Testis (tissue), 3 donors: ENCODE measurements around the gene LPCAT3. TPM values are rescaled to one million over a fixed set of nuclear protein-coding genes. Genes with fewer than 3 reads are reported as not detected.
A peak's percentile ranks its signal among the peaks of the same experiment; 100 is the strongest.

Source experiments
- DNase-seq: peaks from one replicate; pipeline ENCODE4 v3.0.0-alpha.2; 2019
- H3K27ac ChIP-seq, 2 donors: fragments of 200-600 bp; sonication (generic); one replicate each; pipeline ENCODE4 v1.5.1; 2019
- H3K27me3 ChIP-seq: fragments of 200-600 bp; sonication (generic); one replicate; pipeline ENCODE4 v1.5.1; 2019
- H3K36me3 ChIP-seq: fragments of 200-600 bp; sonication (generic); one replicate; pipeline ENCODE4 v1.5.1; 2017; ENCODE audit warnings: low read depth; ENCODE audit errors: missing control alignments
- H3K4me1 ChIP-seq: fragments of 200-600 bp; sonication (generic); one replicate; pipeline ENCODE4 v1.5.1; 2019
- H3K4me3 ChIP-seq, 2 donors: fragments of 200-600 bp; sonication (generic); one replicate each; pipeline ENCODE4 v1.5.1; 2017 to 2019
- H3K9me3 ChIP-seq: fragments of 200-600 bp; sonication (generic); one replicate; pipeline ENCODE4 v1.5.1; 2017
- POLR2A ChIP-seq: fragments of 450-650 bp; IDR thresholded peaks from one replicate; pipeline ENCODE4 v1.6.1; 2017; ENCODE audit warnings: antibody characterized with exemption, mild to moderate bottlenecking, moderate library complexity
- WGBS, 2 donors: methylation state at CpG; one replicate each; pipeline ENCODE4 v1.1.5; 2018; 5-methylcytosine and 5-hydroxymethylcytosine counted together
- intact Hi-C: fragments of 100-400 bp; cut with DNase I; formaldehyde crosslinking; loops from one replicate; pipeline ENCODE4 v1.15.1; 2023; ENCODE audit warnings: low total_unique reads
- microRNA counts, 2 donors: library from miRNA; unstranded; fragments of <30 nt; microRNA quantifications; one replicate each; lab custom pipeline; 2016
- microRNA-seq, 2 donors: library from miRNA; unstranded; fragments of <30 nt; microRNA quantifications; one replicate each; pipeline ENCODE4, GENCODE V29; 2016; ENCODE audit warnings: borderline number of aligned reads in 2 of 2, borderline replicate concordance in 1 of 2
- polyA plus RNA-seq: library from polyadenylated mRNA; stranded (reverse); fragments of 350-450 nt; fragmentation: Illumina TruSeq; extraction: RNeasy Lipid Tissue Mini Kit (QIAGEN cat#74804); gene quantifications from one replicate; pipeline ENCODE4 v1.2.3, GENCODE V29; 2014; ENCODE audit warnings: low read depth, low replicate concordance; ENCODE audit not compliant: insufficient read depth
- small RNA-seq, 2 donors: library from RNA; depleted of rRNA; stranded (forward); fragments of <200 nt; gene quantifications; one replicate each; pipeline ENCODE3, GENCODE V24; 2016
- total RNA-seq, 2 donors: library from RNA; depleted of rRNA; stranded (reverse); fragments of >200 nt; gene quantifications; one replicate each; pipeline ENCODE4 v1.2.3, GENCODE V29; 2016
- TF ChIP-seq, protein P1 (sequence below), 3 experiments: fragments of 450-650 bp in 2 of 3; fragments of 200-600 bp in 1 of 3; sonication (generic) in 1 of 3; IDR thresholded peaks; one replicate each; pipeline ENCODE4 v1.5.1; 2016 to 2019; ENCODE audit warnings: antibody characterized with exemption in 3 of 3, mild to moderate bottlenecking in 2 of 3, moderate library complexity in 1 of 3

Gene LPCAT3
- total and polyA plus RNA-seq, 3 donors from 2014 or later = 26.0 to 33.2 (median 30.2) TPM

DNA sequence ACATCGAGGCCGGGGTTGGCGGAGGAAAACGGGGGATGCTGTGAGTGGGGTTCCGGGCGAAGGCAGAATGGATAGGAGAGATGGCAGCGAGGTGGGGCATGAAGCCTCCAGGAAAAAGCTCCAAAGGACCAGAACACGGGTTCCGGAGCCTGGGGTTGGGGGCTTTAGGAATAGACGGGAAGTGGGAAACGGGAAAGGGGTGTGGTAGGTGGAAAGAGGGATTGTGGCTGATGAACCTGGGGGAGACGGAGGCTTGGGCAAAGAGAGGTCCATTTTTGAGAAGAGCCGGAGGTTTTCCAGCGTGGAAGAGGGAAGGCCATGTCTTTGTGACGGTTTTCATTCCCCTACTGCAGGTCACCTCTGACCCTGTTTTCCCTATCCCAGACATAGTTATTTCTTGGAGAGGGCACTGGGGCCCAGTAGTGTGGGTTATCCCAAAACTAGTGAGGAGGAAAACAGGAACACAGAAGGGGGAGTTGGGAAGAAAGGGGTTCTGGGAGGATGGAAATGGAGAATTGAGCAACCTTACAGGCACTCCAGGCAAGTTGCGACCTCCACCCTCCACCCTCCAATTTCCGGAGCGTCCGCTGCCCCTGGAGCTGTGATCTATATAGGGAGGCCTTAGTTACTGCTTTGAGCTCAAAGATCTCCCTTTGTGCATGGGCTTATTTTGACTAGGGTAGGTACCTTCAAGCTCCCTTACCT is 89.4 kb downstream of the LPCAT3 start:
- TF ChIP-seq, protein P1, sequence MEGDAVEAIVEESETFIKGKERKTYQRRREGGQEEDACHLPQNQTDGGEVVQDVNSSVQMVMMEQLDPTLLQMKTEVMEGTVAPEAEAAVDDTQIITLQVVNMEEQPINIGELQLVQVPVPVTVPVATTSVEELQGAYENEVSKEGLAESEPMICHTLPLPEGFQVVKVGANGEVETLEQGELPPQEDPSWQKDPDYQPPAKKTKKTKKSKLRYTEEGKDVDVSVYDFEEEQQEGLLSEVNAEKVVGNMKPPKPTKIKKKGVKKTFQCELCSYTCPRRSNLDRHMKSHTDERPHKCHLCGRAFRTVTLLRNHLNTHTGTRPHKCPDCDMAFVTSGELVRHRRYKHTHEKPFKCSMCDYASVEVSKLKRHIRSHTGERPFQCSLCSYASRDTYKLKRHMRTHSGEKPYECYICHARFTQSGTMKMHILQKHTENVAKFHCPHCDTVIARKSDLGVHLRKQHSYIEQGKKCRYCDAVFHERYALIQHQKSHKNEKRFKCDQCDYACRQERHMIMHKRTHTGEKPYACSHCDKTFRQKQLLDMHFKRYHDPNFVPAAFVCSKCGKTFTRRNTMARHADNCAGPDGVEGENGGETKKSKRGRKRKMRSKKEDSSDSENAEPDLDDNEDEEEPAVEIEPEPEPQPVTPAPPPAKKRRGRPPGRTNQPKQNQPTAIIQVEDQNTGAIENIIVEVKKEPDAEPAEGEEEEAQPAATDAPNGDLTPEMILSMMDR (IDR thresholded peaks at IDR 0.05) = no peak
- TF ChIP-seq POLR2A = no peak
- peak overlapping the region; percentile 70 to 87 for H3K4me3 ChIP-seq
- no peaks in the 10 kb centered on the region for H3K27me3 ChIP-seq
- DNase-seq = no peak
- 2 to 3% methylated on average over 19 of the region's 19 CpGs for WGBS, 2 donors
- H3K4me1 ChIP-seq = peaks cover 47% of the 10 kb centered on the region
- intact Hi-C loops = no loop called here
- peak overlapping the region; percentile 86 to 98 for H3K27ac ChIP-seq
- no peaks in the 10 kb centered on the region for H3K9me3 ChIP-seq
- no peaks in the 10 kb centered on the region for H3K36me3 ChIP-seq

DNA sequence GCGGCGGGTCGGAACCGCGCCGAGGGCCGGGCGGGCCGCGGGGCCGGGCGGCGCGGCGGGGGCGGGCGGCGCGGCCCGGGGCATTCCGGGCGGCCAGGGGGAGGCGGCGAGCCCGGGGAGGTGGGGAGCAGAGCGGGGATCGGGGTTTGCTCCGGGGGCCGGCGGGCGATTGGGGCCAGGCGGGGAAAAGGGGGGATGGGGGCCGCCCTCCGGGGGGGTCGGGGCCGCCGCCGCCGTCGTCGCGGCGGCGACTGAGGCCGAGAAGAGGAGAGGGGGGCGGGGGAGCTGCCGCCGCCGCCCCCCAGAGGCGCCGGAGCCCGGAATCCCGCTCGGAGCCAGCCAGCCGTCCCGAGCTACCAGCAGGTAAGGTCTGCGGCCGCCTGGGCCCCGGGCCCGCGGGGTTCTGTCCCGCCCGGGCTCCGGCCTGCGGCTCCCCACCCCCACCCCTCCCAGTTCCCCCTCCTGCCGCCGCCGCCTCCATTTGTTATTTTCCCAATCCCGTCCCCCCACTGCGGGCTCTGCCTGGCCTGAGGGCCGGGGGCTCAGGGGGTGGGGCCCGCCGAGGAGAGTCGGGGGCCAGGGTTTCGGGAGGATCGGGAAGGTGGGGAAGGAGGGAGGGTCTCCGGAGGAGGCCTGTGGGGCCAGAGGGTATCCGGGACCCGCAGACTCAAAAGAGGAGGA is 90.1 kb downstream of the LPCAT3 start:
- no peak for DNase-seq
- intact Hi-C loops = no loop called here
- TF ChIP-seq POLR2A = no peak
- TF ChIP-seq, protein P1 (IDR thresholded peaks at IDR 0.05) = no peak
- Histone ChIP-seq H3K27ac (peak overlapping the region; percentile 86 to 98), H3K4me1 (peaks cover 45% of the 10 kb centered on the region), H3K27me3 (no peaks in the 10 kb centered on the region), H3K9me3 (no peaks in the 10 kb centered on the region), H3K36me3 (no peaks in the 10 kb centered on the region), H3K4me3 (peak overlapping the region; percentile 70 to 87)
- WGBS, 2 donors = 1% methylated on average over 23 to 56 of the region's 79 CpGs

DNA sequence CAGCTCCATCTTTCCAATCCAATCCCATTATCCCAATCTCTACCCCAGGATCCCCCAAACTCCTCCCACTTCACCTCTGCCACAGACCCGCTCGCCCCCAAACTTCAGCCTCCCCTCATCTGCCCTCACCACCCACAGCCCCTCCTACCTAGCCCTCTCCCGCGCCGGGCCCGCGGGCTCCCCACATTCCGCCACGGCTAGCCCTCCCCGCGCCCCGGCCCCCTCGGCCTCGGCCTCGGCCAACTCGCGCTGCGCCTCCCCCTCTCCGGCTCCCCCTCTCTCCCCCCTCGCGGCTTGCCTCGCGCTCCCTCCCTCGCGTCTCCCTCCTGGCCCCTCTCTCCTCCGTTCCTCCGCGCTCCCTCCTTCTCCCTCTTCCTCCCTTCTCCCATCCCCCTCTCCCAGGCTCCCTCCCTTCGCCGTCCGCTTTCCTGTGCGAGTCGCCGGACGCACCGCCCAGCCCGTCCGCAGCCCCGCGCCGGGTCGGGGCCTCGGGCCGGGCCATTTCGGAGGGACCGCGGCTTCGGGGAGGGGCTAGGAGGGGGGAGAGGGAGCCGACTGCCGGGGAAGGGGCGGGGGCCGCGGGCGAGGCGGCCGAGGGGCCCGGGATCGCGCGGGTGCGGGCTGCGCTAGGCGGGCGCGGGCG is 90.8 kb downstream of the LPCAT3 start, which contains the start of gene ATN1:
Gene ATN1 (plus strand): TSS at position 581 of the 643 bp plus-strand sequence. CDS start 6,043 bp downstream, outside the sequence.
- H3K9me3 ChIP-seq = no peaks in the 10 kb centered on the region
- intact Hi-C loops = no loop called here
- H3K4me1 ChIP-seq = peaks cover 45% of the 10 kb centered on the region
- WGBS, 2 donors = 1% methylated on average over 28 to 58 of the region's 66 CpGs
- peak within 1 kb of the TSS; percentile 90 to 98 for H3K27ac ChIP-seq
- peak; percentile 89 for DNase-seq
- H3K4me3 ChIP-seq = peak within 1 kb of the TSS; percentile 70 to 87
- H3K36me3 ChIP-seq = no peaks in the 10 kb centered on the region
- TF ChIP-seq POLR2A = no peak
- TF ChIP-seq, protein P1 (IDR thresholded peaks at IDR 0.05) = no peak
- H3K27me3 ChIP-seq = no peaks in the 10 kb centered on the region

MicroRNAs within 50 kb of the gene (microRNA counts, 767-probe panel; counts per million panel counts)
- 0 to 152 counts per million in 2 donors for microRNA hsa-miR-141-3p (lab: Ali Mortazavi, UCI)
- 0 to 152 counts per million in 2 donors for microRNA hsa-miR-200c-3p (lab: Ali Mortazavi, UCI)

Small RNAs within 50 kb of the gene (microRNA-seq; reads per million reads assigned to microRNA genes)
- gene MIR141 = 2.8 to 9.0 reads per million in 2 donors
- gene MIR200C = 122 to 307 reads per million in 2 donors

Small RNAs within 50 kb of the gene (small RNA-seq; reads per million reads assigned to genes)
- gene AC006512.1 (0 to 0.09 reads per million in 2 donors), gene MIR141 (0.09 to 0.92 reads per million in 2 donors), gene MIR200C (0 to 1.5 reads per million in 2 donors), gene RNU7-1 (0 reads per million in 2 donors), gene SCARNA12 (0.09 to 0.92 reads per million in 2 donors)

Other genes starting within 250 kb of the LPCAT3 start
- gene LAG3, start 246.0 kb downstream of the LPCAT3 start, total RNA-seq = 1 to 10 TPM; 4.1 to 7.1 TPM
- 6.3 TPM for gene LAG3, start 246.0 kb downstream of the LPCAT3 start, polyA plus RNA-seq
- gene CD4, start 228.9 kb downstream of the LPCAT3 start, total RNA-seq = 1 to 10 TPM; 2.0 to 4.5 TPM
- gene CD4, start 228.9 kb downstream of the LPCAT3 start, polyA plus RNA-seq = 22.2 TPM
- gene GPR162, start 196.7 kb downstream of the LPCAT3 start, total RNA-seq = 1 to 10 TPM in 1 of 2 donors, under 1 TPM in 1; 0.94 to 2.2 TPM
- gene GPR162, start 196.7 kb downstream of the LPCAT3 start, polyA plus RNA-seq = 1.8 TPM
- gene P3H3, start 190.1 kb downstream of the LPCAT3 start, total RNA-seq = 10 to 100 TPM; 13.1 to 18.8 TPM
- 19.2 TPM for gene P3H3, start 190.1 kb downstream of the LPCAT3 start, polyA plus RNA-seq
- gene GNB3, start 177.6 kb downstream of the LPCAT3 start, total RNA-seq = 1 to 10 TPM; 4.8 to 5.0 TPM
- gene GNB3, start 177.6 kb downstream of the LPCAT3 start, polyA plus RNA-seq = 1.6 TPM
- gene CDCA3, start 167.2 kb downstream of the LPCAT3 start, total RNA-seq = 10 to 100 TPM; 27.5 to 43.5 TPM
- 81.7 TPM for gene CDCA3, start 167.2 kb downstream of the LPCAT3 start, polyA plus RNA-seq
- gene USP5, start 166.3 kb downstream of the LPCAT3 start, total RNA-seq = 10 to 100 TPM; 96.1 to 97.5 TPM
- gene USP5, start 166.3 kb downstream of the LPCAT3 start, polyA plus RNA-seq = 154 TPM
- 100 to 1,000 TPM; 347 to 356 TPM for gene TPI1, start 150.9 kb downstream of the LPCAT3 start, total RNA-seq
- 544 TPM for gene TPI1, start 150.9 kb downstream of the LPCAT3 start, polyA plus RNA-seq
- 10 to 100 TPM; 11.6 to 22.0 TPM for gene SPSB2, start 145.2 kb downstream of the LPCAT3 start, total RNA-seq
- gene SPSB2, start 145.2 kb downstream of the LPCAT3 start, polyA plus RNA-seq = 21.3 TPM
- 10 to 100 TPM; 32.7 to 33.9 TPM for gene LRRC23, start 113.7 kb downstream of the LPCAT3 start, total RNA-seq
- gene LRRC23, start 113.7 kb downstream of the LPCAT3 start, polyA plus RNA-seq = 112 TPM
- 1 to 10 TPM; 8.8 to 8.9 TPM for gene ENO2, start 103.9 kb downstream of the LPCAT3 start, total RNA-seq
- gene ENO2, start 103.9 kb downstream of the LPCAT3 start, polyA plus RNA-seq = 14.3 TPM
- gene ATN1, start 90.5 kb downstream of the LPCAT3 start, total RNA-seq = 10 to 100 TPM; 63.4 to 73.2 TPM
- 40.5 TPM for gene ATN1, start 90.5 kb downstream of the LPCAT3 start, polyA plus RNA-seq
- not detected for gene RNU7-1, start 74.7 kb downstream of the LPCAT3 start, total RNA-seq
- not detected for gene RNU7-1, start 74.7 kb downstream of the LPCAT3 start, polyA plus RNA-seq
- 100 to 1,000 TPM; 143 to 236 TPM for gene C12orf57, start 74.5 kb downstream of the LPCAT3 start, total RNA-seq
- 141 TPM for gene C12orf57, start 74.5 kb downstream of the LPCAT3 start, polyA plus RNA-seq
- 1 to 10 TPM; 3.7 to 9.1 TPM for gene PTPN6, start 67.1 kb downstream of the LPCAT3 start, total RNA-seq
- 19.1 TPM for gene PTPN6, start 67.1 kb downstream of the LPCAT3 start, polyA plus RNA-seq
- 100 to 1,000 TPM; 118 to 153 TPM for gene PHB2, start 47.8 kb downstream of the LPCAT3 start, total RNA-seq
- 97.3 TPM for gene PHB2, start 47.8 kb downstream of the LPCAT3 start, polyA plus RNA-seq
- 10 to 100 TPM; 40.2 to 45.5 TPM for gene EMG1, start 47.6 kb downstream of the LPCAT3 start, total RNA-seq
- 36.7 TPM for gene EMG1, start 47.6 kb downstream of the LPCAT3 start, polyA plus RNA-seq
- gene C1S, start 42.2 kb upstream of the LPCAT3 start, total RNA-seq = 100 to 1,000 TPM in 1 of 2 donors, 10 to 100 TPM in 1; 86.1 to 190 TPM
- 271 TPM for gene C1S, start 42.2 kb upstream of the LPCAT3 start, polyA plus RNA-seq
- gene C1R, start 74.0 kb upstream of the LPCAT3 start, total RNA-seq = 100 to 1,000 TPM in 1 of 2 donors, 10 to 100 TPM in 1; 51.4 to 174 TPM
- gene C1R, start 74.0 kb upstream of the LPCAT3 start, polyA plus RNA-seq = 330 TPM
- gene C1RL, start 90.7 kb upstream of the LPCAT3 start, total RNA-seq = 10 to 100 TPM; 23.9 to 31.8 TPM
- 19.8 TPM for gene C1RL, start 90.7 kb upstream of the LPCAT3 start, polyA plus RNA-seq
- 1 to 10 TPM; 1.1 to 4.0 TPM for gene RBP5, start 110.4 kb upstream of the LPCAT3 start, total RNA-seq
- gene RBP5, start 110.4 kb upstream of the LPCAT3 start, polyA plus RNA-seq = 11.8 TPM
- 10 to 100 TPM; 18.8 to 22.7 TPM for gene CLSTN3, start 111.9 kb upstream of the LPCAT3 start, total RNA-seq
- gene CLSTN3, start 111.9 kb upstream of the LPCAT3 start, polyA plus RNA-seq = 19.9 TPM
- gene PEX5, start 171.2 kb upstream of the LPCAT3 start, total RNA-seq = 100 to 1,000 TPM; 121 to 134 TPM
- gene PEX5, start 171.2 kb upstream of the LPCAT3 start, polyA plus RNA-seq = 120 TPM